ENCODE results near the gene TBC1D24. TPM values are rescaled to one million over a fixed set of nuclear protein-coding genes. Genes with fewer than 3 reads are reported as not detected.

Gene TBC1D24

Small RNA genes lying within 50 kb of the gene (small RNA-seq; reads per million reads assigned to genes)
- not detected for gene AC093525.1 (ENCODE audit: low read depth)
- not detected for gene MIR3178 (ENCODE audit: low read depth)
- gene MIR6768 (ENCODE audit: low read depth): not detected
